ENCODE results near the gene DNALI1.
"Not testable (repeated sequence)": the region's sequence is repeated elsewhere in the genome, so short reads cannot be mapped to it uniquely, and the experiment has no call there.

The DNALI1 gene

GRCh38 chr1:37556712-37557196 lies at the start of gene DNALI1:
TSS of gene DNALI1 (plus strand) at chr1:37556940. CDS start at chr1:37556995, 55 bp downstream.
- peak; percentile 58 to 79 (median 60) for DNase-seq

- DNase-seq: no peak
These were observed 47.6 kb upstream of the DNALI1 start for GRCh38 chr1:37509181-37509580.

DNA sequence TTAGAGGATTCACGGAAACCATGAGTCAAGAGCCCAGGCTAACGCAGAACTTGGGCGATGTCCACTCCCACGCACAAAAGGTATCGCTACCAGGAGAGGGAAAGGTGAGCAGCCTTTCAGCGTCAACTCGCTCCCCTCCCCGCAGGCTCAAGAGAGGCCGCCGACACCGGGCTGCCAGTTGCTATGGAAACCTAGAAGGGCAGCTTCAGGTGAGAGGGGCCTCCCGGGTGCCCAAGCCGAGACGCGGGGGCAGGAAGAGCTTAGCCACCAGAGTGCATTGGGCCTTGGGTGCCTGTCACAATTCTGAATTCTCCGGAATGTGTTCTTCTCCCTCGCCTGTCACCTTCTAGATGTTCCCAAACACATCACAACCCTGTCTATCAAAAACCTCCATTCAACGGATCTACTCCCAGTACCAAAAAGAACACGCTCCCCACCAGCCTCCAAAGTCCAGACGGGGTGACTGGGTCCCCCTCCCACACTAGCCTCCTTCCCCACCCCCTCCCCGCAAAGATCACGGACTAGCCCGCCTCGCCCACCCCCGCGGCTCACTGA lies 42.9 kb upstream of the DNALI1 start:
- DNase-seq: peak in 1 of 3 donors; percentile 19

GRCh38 chr1:37514350-37515184 lies 42.2 kb upstream of the DNALI1 start, which contains the start of gene MEAF6:
TSS of gene MEAF6 (minus strand) at chr1:37514766. CDS start at chr1:37514746, 20 bp downstream.
- peak; percentile 91 to 97 (median 94) for DNase-seq

DNA sequence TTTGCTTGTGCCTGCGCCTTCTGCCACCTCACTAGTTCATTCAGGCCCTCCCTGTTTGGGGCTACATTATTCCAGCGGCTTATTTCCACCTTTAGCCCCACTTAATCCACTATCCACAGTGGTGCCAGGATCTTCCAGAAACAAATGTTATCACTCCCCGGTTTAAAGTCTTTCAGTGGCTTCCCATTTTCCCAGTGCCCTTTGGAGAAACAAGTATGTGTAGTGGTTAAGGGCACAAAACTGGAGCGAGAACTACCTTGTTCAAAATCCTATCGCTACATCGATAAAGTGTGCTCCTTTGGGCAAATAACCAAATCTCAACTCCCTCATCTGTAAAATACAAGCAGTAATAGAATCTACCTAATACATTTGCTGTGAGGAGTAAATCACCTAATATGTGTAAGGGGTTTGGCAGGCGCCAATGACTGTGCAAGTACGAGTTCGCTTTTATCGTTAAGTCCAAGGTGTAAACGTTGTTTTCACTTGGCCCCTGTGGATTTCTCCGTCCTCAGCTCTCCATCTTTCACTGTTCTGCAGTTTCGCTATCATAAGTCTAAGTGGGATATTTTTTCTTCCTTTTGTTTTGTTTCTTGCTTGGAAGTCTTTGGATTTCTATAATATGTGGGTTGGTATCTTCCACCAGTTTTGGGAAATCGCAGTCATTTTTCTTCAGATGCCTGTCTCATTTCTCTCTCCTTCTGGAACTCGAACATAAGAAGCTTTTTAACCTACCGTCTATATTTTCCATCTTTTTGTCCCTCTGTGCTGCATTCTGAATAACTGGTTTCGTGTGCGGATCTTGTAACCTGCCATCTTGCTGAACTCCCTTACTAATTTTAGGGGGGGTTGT lies 41.3 kb upstream of the DNALI1 start:
- no peak for DNase-seq

- no peak for DNase-seq
These were observed 39.2 kb upstream of the DNALI1 start for GRCh38 chr1:37517569-37517968.

GRCh38 chr1:37518241-37518640 lies 38.5 kb upstream of the DNALI1 start:
- DNase-seq: not testable (repeated sequence)

GRCh38 chr1:37518929-37519328 lies 37.8 kb upstream of the DNALI1 start:
- not testable (repeated sequence) for DNase-seq

GRCh38 chr1:37519613-37520012 lies 37.1 kb upstream of the DNALI1 start:
- no peak for DNase-seq

DNA sequence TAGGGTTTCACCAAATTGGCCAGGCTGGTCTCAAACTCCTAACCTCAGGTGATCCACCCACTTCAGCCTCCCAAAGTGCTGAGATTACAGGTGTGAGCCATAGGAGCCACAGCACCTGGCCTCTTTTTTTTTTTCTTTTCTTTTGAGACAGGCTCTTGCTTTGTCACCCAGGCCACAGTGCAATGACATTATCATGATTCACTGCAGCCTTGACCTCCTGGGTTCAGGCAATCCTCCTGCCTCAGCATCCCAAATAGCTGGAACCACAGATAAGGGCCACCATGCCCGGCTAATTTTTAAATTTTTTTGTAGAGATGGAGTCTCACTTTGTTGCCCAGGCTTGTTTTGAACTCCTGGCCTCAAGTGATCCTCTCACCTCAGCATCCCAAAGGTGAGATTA lies 26.9 kb upstream of the DNALI1 start:
- DNase-seq: not testable (repeated sequence)

DNA sequence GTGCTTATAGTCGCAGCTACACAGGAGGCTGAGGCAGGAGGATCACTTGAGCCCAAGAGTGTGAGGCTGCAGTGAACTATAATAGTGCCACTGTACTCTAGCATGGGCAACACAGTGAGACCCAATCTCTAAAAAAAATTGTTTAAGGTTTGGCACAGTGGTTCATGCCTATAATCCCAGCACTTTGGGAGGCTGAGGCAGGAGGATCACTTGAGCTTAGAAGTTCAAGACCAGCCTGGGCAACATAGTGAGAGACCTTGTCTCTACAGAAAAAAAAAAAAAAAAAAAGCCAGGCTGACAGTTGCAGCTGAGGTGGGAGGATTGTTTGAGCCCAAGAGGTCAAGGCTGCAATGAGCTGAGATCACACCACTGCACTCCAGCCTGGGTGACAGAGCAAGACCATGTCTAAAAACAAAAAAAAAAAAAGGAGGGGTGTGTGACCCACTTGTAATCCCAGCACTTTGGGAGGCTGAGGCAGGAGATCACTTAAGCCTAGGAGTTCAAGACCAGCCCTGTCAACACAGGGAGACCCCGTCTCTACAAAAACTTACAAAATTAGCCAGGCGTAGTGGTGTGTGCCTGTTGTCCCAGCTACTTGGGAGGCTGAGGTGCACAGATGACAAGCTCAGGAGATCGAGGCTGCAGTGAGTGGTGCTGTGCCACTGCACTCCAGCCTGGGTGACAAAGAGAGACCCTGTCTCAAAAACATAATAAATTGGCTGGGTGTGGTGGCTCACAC lies 24.2 kb upstream of the DNALI1 start:
- DNase-seq: not testable (repeated sequence)

GRCh38 chr1:37533317-37534093 lies 23.2 kb upstream of the DNALI1 start:
- DNase-seq: no peak

GRCh38 chr1:37537378-37537777 lies 19.4 kb upstream of the DNALI1 start:
- no peak for DNase-seq

DNA sequence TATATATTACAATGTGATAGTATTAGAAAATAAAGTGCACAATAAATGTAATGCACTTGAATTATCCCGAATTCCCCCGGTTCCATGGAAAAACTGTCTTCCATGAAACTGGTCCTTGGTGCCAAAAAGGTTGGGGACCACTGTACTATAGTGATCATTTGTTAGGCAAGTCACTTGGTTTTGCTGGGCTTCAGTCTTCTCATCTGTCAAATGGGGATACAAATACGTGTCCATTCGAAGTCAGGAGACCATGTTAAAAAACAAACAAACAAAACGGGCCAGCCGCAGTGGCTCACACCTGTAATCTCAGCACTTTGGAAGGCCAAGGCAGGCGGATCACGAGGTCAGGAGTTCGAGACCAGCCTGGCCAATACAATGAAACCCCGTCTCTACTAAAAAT lies 17.6 kb upstream of the DNALI1 start:
- not testable (repeated sequence) for DNase-seq

- no peak for DNase-seq
These were observed 16.5 kb upstream of the DNALI1 start for GRCh38 chr1:37540036-37540785.

GRCh38 chr1:37544530-37544929 lies 12.2 kb upstream of the DNALI1 start:
- no peak for DNase-seq

- DNase-seq: no peak
These were observed 11.7 kb upstream of the DNALI1 start for GRCh38 chr1:37545019-37545418.

DNA sequence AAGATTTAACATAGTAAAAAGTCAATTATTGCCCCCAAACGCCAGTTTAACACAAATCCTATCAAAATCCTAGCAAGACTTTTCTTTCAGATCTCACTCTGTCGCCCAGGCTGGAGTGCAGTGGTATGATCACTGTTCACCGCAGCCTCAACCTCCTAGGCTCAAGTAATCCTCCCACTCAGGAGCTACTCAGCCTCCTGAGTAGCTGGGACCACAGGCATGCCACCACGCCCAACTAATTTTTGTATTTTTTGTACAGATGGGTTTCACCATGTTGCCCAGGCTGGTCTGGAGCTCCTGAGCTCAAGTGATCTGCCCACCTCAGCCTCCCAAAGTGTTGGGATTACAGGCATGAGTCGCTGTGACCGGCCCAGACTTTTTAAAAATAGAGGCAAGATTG lies 7.4 kb upstream of the DNALI1 start:
- no peak for DNase-seq

DNA sequence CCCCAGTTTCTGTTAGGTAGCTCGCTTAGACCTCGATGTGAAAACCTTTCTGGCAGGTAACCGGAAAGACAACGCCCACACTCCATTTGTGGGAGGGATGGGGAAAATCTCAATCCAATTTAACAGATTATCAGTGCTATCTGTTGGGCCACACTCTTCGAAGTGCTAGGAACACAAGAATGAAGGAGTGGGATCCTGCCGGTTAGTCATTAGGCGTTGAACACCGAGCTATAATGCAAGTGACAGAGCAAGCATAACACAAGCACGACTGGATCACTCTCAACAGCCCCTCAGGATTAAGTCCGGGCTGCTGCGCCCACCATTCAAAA lies 3.2 kb upstream of the DNALI1 start:
- DNase-seq: peak in 1 of 3 donors; percentile 4

DNA sequence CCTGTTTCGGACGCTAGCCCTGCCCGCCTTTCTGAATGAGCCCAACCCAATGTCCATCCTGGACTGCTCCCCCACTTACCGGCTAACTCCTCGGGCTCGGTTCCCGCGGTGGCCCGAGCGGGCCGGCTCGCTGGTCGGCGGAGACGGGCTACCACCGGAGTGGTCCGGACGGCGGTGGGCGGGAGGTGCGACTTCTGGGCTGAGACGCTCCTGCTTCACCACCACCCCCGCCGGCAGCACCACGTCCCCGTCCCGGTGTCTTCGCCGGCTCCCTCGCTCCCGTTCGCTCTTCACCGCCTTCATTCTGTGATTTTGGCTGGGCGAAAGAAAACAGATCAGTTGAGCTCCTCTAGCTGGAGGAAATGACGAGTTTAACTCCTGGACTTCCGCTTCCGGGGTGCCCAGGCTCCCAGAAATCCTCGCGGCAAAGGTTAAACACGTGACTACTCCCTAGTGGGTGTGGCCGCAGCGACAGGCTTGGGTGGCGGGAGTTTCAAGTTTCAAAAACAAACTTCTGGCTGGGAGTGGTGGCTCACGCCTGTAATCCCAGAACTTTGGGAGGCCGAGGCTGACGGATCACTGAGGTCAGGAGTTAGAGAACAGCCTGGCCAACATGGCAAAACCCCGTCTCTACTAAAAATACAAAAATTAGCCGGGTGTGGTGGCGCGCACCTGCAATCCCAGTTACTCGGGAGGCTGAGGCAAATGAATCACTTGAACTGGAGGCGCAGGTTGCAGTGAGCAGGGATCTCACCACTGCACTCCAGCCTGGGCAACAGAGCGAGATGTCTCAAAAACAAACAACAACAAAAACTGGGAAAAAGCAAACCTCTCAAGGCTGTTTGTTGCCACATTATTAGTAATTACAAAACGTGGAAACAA lies 2.6 kb upstream of the DNALI1 start, which contains the start of gene SNIP1:
TSS of gene SNIP1 (minus strand) at position 367 of the 882 bp plus-strand sequence. CDS start at position 303, 64 bp downstream.
- peak; percentile 95 to 97 (median 96) for DNase-seq
